HEK293 (cell line): ENCODE results near the gene APOE.

Experiments used
- CTCF ChIA-PET: fragments of 350-600 bp; formaldehyde crosslinking; extraction: SDS; loops from one replicate; lab custom pipeline; 2021; ENCODE audit warnings: antibody characterized with exemption; lab: Yijun Ruan, JAX
- POLR2A ChIA-PET: fragments of 300-600 bp; formaldehyde crosslinking; extraction: SDS; loops from one replicate; lab custom pipeline; 2020; ENCODE audit warnings: antibody characterized with exemption, inconsistent platforms; lab: Yijun Ruan, JAX
- H3K27ac ChIP-seq: fragments of 200-500 bp; sonication (Bioruptor generic); 2 replicates; pipeline ENCODE4 v1.5.1; 2014; ENCODE audit warnings: low read depth, low read length, control low read depth, inconsistent platforms; ENCODE audit errors: extremely low read depth
- H3K36me3 ChIP-seq, 2 experiments: fragments of 200-500 bp in 1 of 2; sonication (Bioruptor generic) in 1 of 2; 1 replicate in 1 of 2; 2 replicates in 1 of 2; pipeline ENCODE4 v1.5.1; 2014 to 2017; ENCODE audit warnings: inconsistent platforms in 2 of 2, low read length in 2 of 2; ENCODE audit not compliant: control insufficient read depth in 2 of 2, insufficient read depth in 1 of 2
- H3K4me1 ChIP-seq: fragments of 200-500 bp; sonication (Bioruptor generic); 2 replicates; pipeline ENCODE4 v1.5.1; 2014; ENCODE audit warnings: mild to moderate bottlenecking, low read length, inconsistent platforms; ENCODE audit not compliant: control insufficient read depth, insufficient read depth
- H3K4me3 ChIP-seq: 2 replicates; pipeline ENCODE4 v1.5.1; 2011; ENCODE audit warnings: low read depth, mild to moderate bottlenecking, control low read depth, low read length, moderate library complexity
- H3K9me3 ChIP-seq: fragments of 200-500 bp; sonication (Bioruptor generic); 2 replicates; pipeline ENCODE4 v1.5.1; 2014; ENCODE audit warnings: low read depth, low read length, inconsistent platforms; ENCODE audit not compliant: control insufficient read depth, insufficient read depth
- BCL11A ChIP-seq: fragments of 450-650 bp; formaldehyde crosslinking; IDR thresholded peaks from 2 replicates; pipeline ENCODE4 v1.5.1; 2016; ENCODE audit warnings: low read depth, missing biosample characterization, missing genetic modification characterization
- EGR2 ChIP-seq: fragments of 450-650 bp; formaldehyde crosslinking; IDR thresholded peaks from 2 replicates; pipeline ENCODE4 v1.5.1; 2016; ENCODE audit warnings: low read depth, missing biosample characterization, missing genetic modification characterization
- GFI1B ChIP-seq: fragments of 450-650 bp; formaldehyde crosslinking; IDR thresholded peaks from 2 replicates; pipeline ENCODE4 v1.5.1; 2016; ENCODE audit warnings: missing biosample characterization, missing genetic modification characterization
- INSM2 ChIP-seq: fragments of 450-650 bp; formaldehyde crosslinking; IDR thresholded peaks from 2 replicates; pipeline ENCODE4 v1.5.1; 2016; ENCODE audit warnings: missing biosample characterization, missing genetic modification characterization
- KLF10 ChIP-seq: fragments of 450-650 bp; IDR thresholded peaks from 2 replicates; pipeline ENCODE4 v1.5.1; 2018; ENCODE audit warnings: missing biosample characterization, mild to moderate bottlenecking, missing genetic modification characterization
- MZF1 ChIP-seq: fragments of 450-650 bp; formaldehyde crosslinking; IDR thresholded peaks from 2 replicates; pipeline ENCODE4 v1.5.1; 2017; ENCODE audit warnings: missing biosample characterization, missing genetic modification characterization, borderline replicate concordance
- PATZ1 ChIP-seq: fragments of 450-650 bp; formaldehyde crosslinking; IDR thresholded peaks from 2 replicates; pipeline ENCODE4 v1.5.1; 2016; ENCODE audit warnings: missing biosample characterization, missing genetic modification characterization
- SP7 ChIP-seq: fragments of 450-650 bp; formaldehyde crosslinking; IDR thresholded peaks from 2 replicates; pipeline ENCODE4 v1.5.1; 2016; ENCODE audit warnings: missing biosample characterization, missing genetic modification characterization
- ZBTB10 ChIP-seq: fragments of 450-650 bp; formaldehyde crosslinking; IDR thresholded peaks from 2 replicates; pipeline ENCODE4 v1.5.1; 2016; ENCODE audit warnings: missing biosample characterization, missing genetic modification characterization
- ZBTB26 ChIP-seq: fragments of 450-650 bp; formaldehyde crosslinking; optimal IDR thresholded peaks from 2 replicates; pipeline ENCODE3; 2016; ENCODE audit warnings: missing biosample characterization, mild to moderate bottlenecking, missing genetic modification characterization
- ZBTB8A ChIP-seq: fragments of 450-650 bp; formaldehyde crosslinking; IDR thresholded peaks from 2 replicates; pipeline ENCODE4 v1.5.1; 2016; ENCODE audit warnings: missing biosample characterization, missing genetic modification characterization
- ZNF112 ChIP-seq: fragments of 450-650 bp; formaldehyde crosslinking; IDR thresholded peaks from 2 replicates; pipeline ENCODE4 v1.5.0; 2017; ENCODE audit warnings: missing biosample characterization, missing genetic modification characterization
- ZNF132 ChIP-seq: fragments of 450-650 bp; formaldehyde crosslinking; IDR thresholded peaks from 2 replicates; pipeline ENCODE4 v1.5.1; 2017; ENCODE audit warnings: missing biosample characterization, missing genetic modification characterization, borderline replicate concordance
- ZNF16 ChIP-seq: fragments of 450-650 bp; formaldehyde crosslinking; IDR thresholded peaks from 2 replicates; pipeline ENCODE4 v1.5.1; 2016; ENCODE audit warnings: low read depth, missing biosample characterization, missing genetic modification characterization
- ZNF169 ChIP-seq: fragments of 450-650 bp; formaldehyde crosslinking; IDR thresholded peaks from 2 replicates; pipeline ENCODE4 v1.5.1; 2016; ENCODE audit warnings: missing biosample characterization, missing genetic modification characterization
- ZNF223 ChIP-seq: fragments of 450-650 bp; formaldehyde crosslinking; IDR thresholded peaks from 2 replicates; pipeline ENCODE4 v1.5.1; 2016; ENCODE audit warnings: missing biosample characterization, missing genetic modification characterization
- ZNF239 ChIP-seq: fragments of 450-650 bp; formaldehyde crosslinking; IDR thresholded peaks from 2 replicates; pipeline ENCODE4 v1.5.1; 2016; ENCODE audit warnings: missing biosample characterization, missing genetic modification characterization
- ZNF26 ChIP-seq: fragments of 450-650 bp; formaldehyde crosslinking; IDR thresholded peaks from 2 replicates; pipeline ENCODE4 v1.5.1; 2016; ENCODE audit warnings: missing biosample characterization, missing genetic modification characterization
- ZNF341 ChIP-seq: fragments of 450-650 bp; formaldehyde crosslinking; IDR thresholded peaks from 2 replicates; pipeline ENCODE4; 2016; ENCODE audit warnings: low read depth, missing biosample characterization, missing genetic modification characterization
- ZNF404 ChIP-seq: fragments of 450-650 bp; formaldehyde crosslinking; IDR thresholded peaks from 2 replicates; pipeline ENCODE4 v1.5.1; 2017; ENCODE audit warnings: missing biosample characterization, missing genetic modification characterization
- ZNF416 ChIP-seq: fragments of 450-650 bp; formaldehyde crosslinking; IDR thresholded peaks from 2 replicates; pipeline ENCODE4 v1.5.1; 2016; ENCODE audit warnings: missing biosample characterization, missing genetic modification characterization
- ZNF600 ChIP-seq: fragments of 450-650 bp; formaldehyde crosslinking; IDR thresholded peaks from 2 replicates; pipeline ENCODE4 v1.5.1; 2016; ENCODE audit warnings: missing biosample characterization, missing genetic modification characterization
- ZNF623 ChIP-seq: fragments of 450-650 bp; formaldehyde crosslinking; IDR thresholded peaks from 2 replicates; pipeline ENCODE4 v1.5.1; 2016; ENCODE audit warnings: missing biosample characterization, missing genetic modification characterization
- ZNF629 ChIP-seq: fragments of 450-650 bp; formaldehyde crosslinking; IDR thresholded peaks from 2 replicates; pipeline ENCODE4 v1.5.1; 2017; ENCODE audit warnings: missing biosample characterization, missing genetic modification characterization
- ZNF654 ChIP-seq: fragments of 450-650 bp; formaldehyde crosslinking; IDR thresholded peaks from 2 replicates; pipeline ENCODE4 v1.5.1; 2016; ENCODE audit warnings: low read depth, missing biosample characterization, missing genetic modification characterization
- ZNF658 ChIP-seq: fragments of 450-650 bp; formaldehyde crosslinking; IDR thresholded peaks from 2 replicates; pipeline ENCODE4; 2016; ENCODE audit warnings: missing biosample characterization, missing genetic modification characterization
- ZNF660 ChIP-seq: fragments of 450-650 bp; IDR thresholded peaks from 2 replicates; pipeline ENCODE4 v1.5.1; 2018; ENCODE audit warnings: missing biosample characterization, mild to moderate bottlenecking, missing genetic modification characterization
- ZNF747 ChIP-seq: fragments of 450-650 bp; formaldehyde crosslinking; IDR thresholded peaks from 2 replicates; pipeline ENCODE4 v1.5.1; 2016; ENCODE audit warnings: missing biosample characterization, missing genetic modification characterization
- ZNF843 ChIP-seq: fragments of 450-650 bp; formaldehyde crosslinking; IDR thresholded peaks from 2 replicates; pipeline ENCODE4 v1.5.1; 2016; ENCODE audit warnings: missing biosample characterization, missing genetic modification characterization

Gene APOE

GRCh38 chr19:44903602-44904425 is 1.8 kb upstream of the APOE start:
- ChIA-PET CTCF (interaction anchor here (0.6 to 5.0 kb wide), 33 partner anchors 9 to 707 kb away, joined by 3 to 101 read pairs (median 4); partner anchors contain the start of genes APOC1, APOC2, CLPTM1 and TOMM40), POLR2A (interaction anchor here (1.2 kb wide), 1 partner anchor 13 kb away, joined by 4 read pairs; the partner anchor contains the start of gene TOMM40)
- no peak overlapping the region for H3K4me3 ChIP-seq
- peaks cover 6% of the 10 kb centered on the region; the same call in 1 of the 2 replicates for H3K4me1 ChIP-seq
- no peak overlapping the region for H3K27ac ChIP-seq
- H3K9me3 ChIP-seq, result no peaks in the 10 kb centered on the region
- H3K36me3 ChIP-seq, result peaks cover 22 to 34% of the 10 kb centered on the region in 2 experiments; a peak in 2 of 3 replicates
- TF ChIP-seq ZNF341 (no peak; the same call in 1 of the 2 replicates), ZNF223 (no peak), PATZ1 (no peak), ZNF623 (tag by site-specific recombination) (no peak), ZNF404 (no peak), ZNF658 (tag by site-specific recombination) (no peak), ZNF747 (tag by site-specific recombination) (no peak), EGR2 (no peak), ZNF26 (no peak), ZNF169 (tag by site-specific recombination) (no peak), MZF1 (tag by site-specific recombination) (no peak), ZBTB8A (tag by site-specific recombination) (no peak), ZNF16 (tag by site-specific recombination) (no peak), ZNF416 (no peak), ZNF843 (no peak), ZNF239 (tag by site-specific recombination) (no peak), GFI1B (tag by site-specific recombination) (no peak), BCL11A (tag by site-specific recombination) (peak; percentile 96), INSM2 (tag by site-specific recombination) (no peak), SP7 (tag by site-specific recombination) (no peak), ZNF654 (tag by site-specific recombination) (peak; percentile 49), KLF10 (tag by site-specific recombination) (no peak), ZNF600 (tag by site-specific recombination) (peak; percentile 20; the same call in 1 of the 2 replicates), ZNF132 (tag by site-specific recombination) (no peak), ZBTB10 (tag by site-specific recombination) (no peak), ZNF112 (tag by site-specific recombination) (no peak), ZNF660 (tag by site-specific recombination) (no peak), ZBTB26 (tag by site-specific recombination) (no peak), ZNF629 (tag by site-specific recombination) (no peak)
